ENCODE results near the gene SLC26A11. TPM values are rescaled to one million over a fixed set of nuclear protein-coding genes. Genes with fewer than 3 reads are reported as not detected.

SLC26A11 gene
- total RNA-seq, 1 donor, result 12.7 TPM

DNA sequence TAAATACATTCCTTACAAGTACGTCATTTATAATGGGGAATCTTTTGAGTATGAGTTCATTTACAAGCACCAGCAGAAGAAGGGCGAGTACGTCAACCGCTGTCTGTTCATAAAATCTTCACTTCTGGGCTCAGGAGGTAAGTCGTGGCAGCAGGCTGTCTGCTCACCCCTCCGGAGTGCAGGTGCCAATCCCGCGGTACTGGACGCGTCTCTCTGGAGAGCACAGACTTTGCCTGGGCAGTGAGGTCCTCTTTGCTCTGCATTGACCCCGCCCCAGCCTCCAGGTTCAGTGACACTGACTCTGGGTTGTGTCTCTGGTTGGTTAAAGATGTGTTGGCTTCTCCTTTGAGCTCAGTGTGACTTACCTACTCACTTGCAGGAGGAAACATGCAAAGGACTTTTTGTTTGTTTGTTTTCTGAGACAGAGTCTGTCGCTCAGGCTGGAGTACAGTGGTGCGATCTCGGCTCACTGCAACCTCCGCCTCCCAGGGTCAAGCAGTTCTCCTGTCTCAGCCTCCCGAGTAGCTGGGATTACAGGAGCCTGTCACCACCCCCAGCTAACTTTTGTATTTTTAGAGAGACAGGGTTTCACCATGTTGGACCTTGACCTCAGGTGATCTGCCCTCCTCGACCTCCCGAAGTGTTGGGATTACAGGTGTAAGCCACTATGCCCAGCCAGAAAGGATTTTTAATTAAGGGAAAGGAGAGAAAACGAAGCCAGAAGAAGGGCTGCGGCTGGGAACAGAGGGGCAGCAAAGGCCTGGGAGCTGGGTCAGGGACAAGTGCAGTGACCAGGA lies 71.7 kb downstream of the SLC26A11 start:
- no peaks in the 10 kb centered on the region for H3K4me1 ChIP-seq (ENCODE audit: insufficient read depth, low read length)
- H3K36me3 ChIP-seq (ENCODE audit: insufficient read depth, low read length), result peaks cover 78% of the 10 kb centered on the region
- DNase-seq (ENCODE audit: insufficient read length, low spot score, missing footprints), result peak; percentile 56

DNA sequence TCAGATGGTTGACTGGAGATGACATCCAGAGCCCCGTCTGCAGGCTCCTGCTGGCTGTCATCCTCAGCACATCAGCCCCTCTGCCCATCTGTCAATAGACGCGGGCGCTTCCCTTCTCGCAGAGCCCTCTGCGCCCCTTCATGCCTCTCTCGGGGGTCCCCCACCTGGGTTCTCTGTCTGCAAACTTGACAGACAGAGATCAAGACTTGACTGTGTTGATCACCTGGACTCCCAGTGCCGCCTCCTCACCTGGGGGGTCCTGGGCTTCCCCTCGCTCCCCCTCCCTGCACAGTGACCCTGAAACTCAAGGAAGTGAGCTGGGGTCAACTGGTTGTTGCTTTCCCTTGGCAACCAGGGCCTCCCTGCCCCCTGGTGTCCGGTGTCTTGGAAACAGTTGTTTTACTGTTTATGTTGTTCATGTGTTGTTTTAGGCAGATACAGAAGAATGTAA lies 72.3 kb downstream of the SLC26A11 start:
- TF ChIP-seq, protein P1, sequence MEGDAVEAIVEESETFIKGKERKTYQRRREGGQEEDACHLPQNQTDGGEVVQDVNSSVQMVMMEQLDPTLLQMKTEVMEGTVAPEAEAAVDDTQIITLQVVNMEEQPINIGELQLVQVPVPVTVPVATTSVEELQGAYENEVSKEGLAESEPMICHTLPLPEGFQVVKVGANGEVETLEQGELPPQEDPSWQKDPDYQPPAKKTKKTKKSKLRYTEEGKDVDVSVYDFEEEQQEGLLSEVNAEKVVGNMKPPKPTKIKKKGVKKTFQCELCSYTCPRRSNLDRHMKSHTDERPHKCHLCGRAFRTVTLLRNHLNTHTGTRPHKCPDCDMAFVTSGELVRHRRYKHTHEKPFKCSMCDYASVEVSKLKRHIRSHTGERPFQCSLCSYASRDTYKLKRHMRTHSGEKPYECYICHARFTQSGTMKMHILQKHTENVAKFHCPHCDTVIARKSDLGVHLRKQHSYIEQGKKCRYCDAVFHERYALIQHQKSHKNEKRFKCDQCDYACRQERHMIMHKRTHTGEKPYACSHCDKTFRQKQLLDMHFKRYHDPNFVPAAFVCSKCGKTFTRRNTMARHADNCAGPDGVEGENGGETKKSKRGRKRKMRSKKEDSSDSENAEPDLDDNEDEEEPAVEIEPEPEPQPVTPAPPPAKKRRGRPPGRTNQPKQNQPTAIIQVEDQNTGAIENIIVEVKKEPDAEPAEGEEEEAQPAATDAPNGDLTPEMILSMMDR (IDR thresholded peaks at IDR 0.05; ENCODE audit: extremely low read depth, low read depth, low read length), result no peak
- H3K79me2 ChIP-seq (ENCODE audit: insufficient read depth, low read length), result no peaks in the 10 kb centered on the region
- H3K9me3 ChIP-seq (ENCODE audit: low read depth, low read length), result no peaks in the 10 kb centered on the region
- H3K27ac ChIP-seq (ENCODE audit: low read depth, low read length), result no peak overlapping the region
- H4K20me1 ChIP-seq (ENCODE audit: insufficient read depth, low read length), result peaks cover 14% of the 10 kb centered on the region
- no peak overlapping the region for H3K4me2 ChIP-seq (ENCODE audit: insufficient read depth, low read length)
- H3K27me3 ChIP-seq (ENCODE audit: insufficient read depth, low read length), result no peaks in the 10 kb centered on the region
- no peak overlapping the region for H3K4me3 ChIP-seq (ENCODE audit: insufficient read depth, low read length)
- peak; percentile 83 for DNase-seq (ENCODE audit: insufficient read length, low spot score, missing footprints)
- no peaks in the 10 kb centered on the region for H3K4me1 ChIP-seq (ENCODE audit: insufficient read depth, low read length)
- peaks cover 77% of the 10 kb centered on the region for H3K36me3 ChIP-seq (ENCODE audit: insufficient read depth, low read length)
- no peak overlapping the region for H2AFZ ChIP-seq (ENCODE audit: low read length)

More for the DNA sequence above, 71.7 kb downstream of the SLC26A11 start:
- no peak overlapping the region for H2AFZ ChIP-seq (ENCODE audit: low read length)
- H3K4me2 ChIP-seq (ENCODE audit: insufficient read depth, low read length), result no peak overlapping the region
- H3K27ac ChIP-seq (ENCODE audit: low read depth, low read length), result no peak overlapping the region
- H3K4me3 ChIP-seq (ENCODE audit: insufficient read depth, low read length), result no peak overlapping the region
- TF ChIP-seq, protein P1 (IDR thresholded peaks at IDR 0.05; ENCODE audit: extremely low read depth, low read depth, low read length), result no peak
- no peaks in the 10 kb centered on the region for H3K79me2 ChIP-seq (ENCODE audit: insufficient read depth, low read length)
- peaks cover 14% of the 10 kb centered on the region for H4K20me1 ChIP-seq (ENCODE audit: insufficient read depth, low read length)
- H3K9me3 ChIP-seq (ENCODE audit: low read depth, low read length), result no peaks in the 10 kb centered on the region
- no peaks in the 10 kb centered on the region for H3K27me3 ChIP-seq (ENCODE audit: insufficient read depth, low read length)

DNA sequence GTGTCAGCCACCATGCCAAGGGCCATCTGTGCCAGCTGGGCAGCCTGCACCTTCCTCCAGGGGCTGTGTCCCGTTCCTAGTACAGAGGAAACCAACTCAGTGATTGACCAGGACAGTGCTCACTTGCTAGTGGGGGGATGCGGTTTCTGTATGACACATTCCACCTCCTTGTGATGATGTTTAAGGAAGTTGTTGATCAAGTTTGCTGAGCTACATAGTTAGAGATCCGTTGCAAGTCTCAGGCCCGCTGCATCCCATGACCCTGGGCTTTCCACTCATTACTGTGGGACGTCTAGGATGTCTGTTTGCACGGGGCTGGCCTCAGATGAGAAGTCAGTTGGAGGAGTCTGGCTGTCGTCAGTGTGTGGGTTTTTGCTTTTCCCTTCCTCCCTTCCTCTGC lies 74.0 kb downstream of the SLC26A11 start:
- H3K4me3 ChIP-seq (ENCODE audit: insufficient read depth, low read length), result no peak overlapping the region
- TF ChIP-seq, protein P1 (IDR thresholded peaks at IDR 0.05; ENCODE audit: extremely low read depth, low read depth, low read length), result no peak
- H3K27me3 ChIP-seq (ENCODE audit: insufficient read depth, low read length), result no peaks in the 10 kb centered on the region
- H4K20me1 ChIP-seq (ENCODE audit: insufficient read depth, low read length), result peaks cover 14% of the 10 kb centered on the region
- DNase-seq (ENCODE audit: insufficient read length, low spot score, missing footprints), result peak; percentile 8
- no peak overlapping the region for H2AFZ ChIP-seq (ENCODE audit: low read length)
- no peak overlapping the region for H3K4me2 ChIP-seq (ENCODE audit: insufficient read depth, low read length)
- no peaks in the 10 kb centered on the region for H3K9me3 ChIP-seq (ENCODE audit: low read depth, low read length)
- H3K27ac ChIP-seq (ENCODE audit: low read depth, low read length), result no peak overlapping the region
- H3K79me2 ChIP-seq (ENCODE audit: insufficient read depth, low read length), result no peaks in the 10 kb centered on the region
- H3K36me3 ChIP-seq (ENCODE audit: insufficient read depth, low read length), result peaks cover 77% of the 10 kb centered on the region
- no peaks in the 10 kb centered on the region for H3K4me1 ChIP-seq (ENCODE audit: insufficient read depth, low read length)

DNA sequence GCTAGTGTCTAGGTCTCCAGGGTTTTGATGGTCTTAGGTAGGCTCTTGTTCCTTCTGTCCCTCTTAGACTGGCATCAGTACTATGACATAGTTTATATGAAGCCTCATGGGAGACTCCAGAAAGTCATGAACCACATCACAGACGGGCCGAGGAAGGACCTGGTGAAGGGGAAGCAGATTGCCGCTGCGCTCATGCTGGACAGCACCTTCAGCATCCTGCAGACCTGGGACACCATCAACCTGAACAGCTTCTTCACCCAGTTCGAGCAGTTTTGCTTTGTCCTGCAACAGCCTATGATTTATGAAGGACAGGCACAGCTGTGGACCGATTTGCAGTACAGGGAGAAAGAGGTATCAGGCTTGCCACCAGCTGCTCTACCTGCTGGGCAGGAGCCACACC lies 74.4 kb downstream of the SLC26A11 start:
- no peaks in the 10 kb centered on the region for H3K9me3 ChIP-seq (ENCODE audit: low read depth, low read length)
- peak; percentile 14 for DNase-seq (ENCODE audit: insufficient read length, low spot score, missing footprints)
- no peaks in the 10 kb centered on the region for H3K27me3 ChIP-seq (ENCODE audit: insufficient read depth, low read length)
- TF ChIP-seq, protein P1 (IDR thresholded peaks at IDR 0.05; ENCODE audit: extremely low read depth, low read depth, low read length), result no peak
- H3K4me2 ChIP-seq (ENCODE audit: insufficient read depth, low read length), result no peak overlapping the region
- H4K20me1 ChIP-seq (ENCODE audit: insufficient read depth, low read length), result peaks cover 14% of the 10 kb centered on the region
- no peak overlapping the region for H2AFZ ChIP-seq (ENCODE audit: low read length)
- H3K27ac ChIP-seq (ENCODE audit: low read depth, low read length), result no peak overlapping the region
- no peaks in the 10 kb centered on the region for H3K79me2 ChIP-seq (ENCODE audit: insufficient read depth, low read length)
- H3K4me1 ChIP-seq (ENCODE audit: insufficient read depth, low read length), result no peaks in the 10 kb centered on the region
- no peak overlapping the region for H3K4me3 ChIP-seq (ENCODE audit: insufficient read depth, low read length)
- H3K36me3 ChIP-seq (ENCODE audit: insufficient read depth, low read length), result peaks cover 76% of the 10 kb centered on the region
